Measurements from ENCODE around the gene EBP.
"Not testable (repeated sequence)": the region's sequence is repeated elsewhere in the genome, so short reads cannot be mapped to it uniquely, and the experiment has no call there.

The EBP gene

DNA sequence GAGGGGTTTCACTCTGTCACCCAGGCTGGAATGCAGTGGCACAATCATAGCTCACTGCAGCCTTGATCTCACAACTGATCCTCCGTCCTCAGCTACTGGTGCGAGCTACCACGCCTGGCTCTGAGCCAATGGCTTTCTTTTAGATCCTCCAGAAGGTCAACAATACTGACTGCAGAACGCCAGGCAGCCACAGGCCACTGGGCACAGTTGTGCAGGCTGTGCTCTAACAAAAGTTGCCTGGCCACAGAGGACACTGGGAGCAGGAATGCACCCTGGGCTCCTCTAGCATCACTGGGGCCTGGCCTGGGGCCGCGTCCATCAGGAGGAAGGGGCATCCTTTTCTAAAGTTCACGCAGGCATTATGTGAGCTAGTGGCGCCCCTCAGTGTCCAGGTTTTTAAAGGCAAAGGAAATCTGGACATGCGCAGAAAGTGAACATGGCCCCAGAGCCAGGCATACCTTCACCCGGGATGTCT is 27.7 kb upstream of the EBP start:
- peak; percentile 62 for DNase-seq (ENCODE audit: low read depth, low spot score)

DNA sequence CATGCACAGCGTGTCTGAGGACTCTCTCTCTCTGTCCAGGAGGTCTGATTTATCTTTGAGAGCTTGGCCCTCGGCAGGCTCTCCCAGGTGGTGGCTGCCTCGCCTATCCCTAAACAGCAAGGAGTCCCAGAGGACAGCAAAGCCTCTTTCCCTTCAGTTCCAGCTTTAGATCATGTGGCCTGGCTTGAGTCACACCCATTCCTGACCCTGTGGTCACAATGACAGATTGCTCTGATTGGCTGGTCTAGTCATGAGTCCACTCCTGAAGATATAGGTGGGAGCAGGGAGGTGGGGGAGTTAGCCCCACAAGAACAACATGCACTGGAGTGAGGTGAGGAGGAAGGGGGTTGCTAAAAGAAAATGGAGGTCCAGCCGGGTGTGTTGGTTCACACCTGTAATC is 24.9 kb upstream of the EBP start:
- DNase-seq (ENCODE audit: low read depth, low spot score) = no peak

DNA sequence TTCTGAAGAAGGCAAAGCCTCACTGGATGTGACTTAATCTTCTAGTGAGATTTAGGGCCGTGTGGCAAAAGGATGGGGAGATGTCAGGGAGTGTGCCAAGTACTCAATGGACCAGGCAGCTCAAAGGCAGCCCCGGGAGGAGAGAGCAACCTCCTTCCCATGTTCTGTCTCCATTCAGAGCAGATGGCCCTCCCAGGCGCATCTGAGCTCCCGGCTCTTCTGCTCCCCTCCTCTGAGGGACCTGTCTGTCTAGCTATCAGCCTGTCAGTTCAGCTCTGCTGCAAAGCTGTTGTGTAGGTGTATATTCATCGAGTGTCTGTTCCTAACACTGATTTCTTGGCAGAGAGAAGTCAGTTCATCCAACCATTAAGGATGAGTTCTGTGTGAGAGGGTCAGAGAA is 23.7 kb upstream of the EBP start:
- DNase-seq (ENCODE audit: low read depth, low spot score) = no peak

DNA sequence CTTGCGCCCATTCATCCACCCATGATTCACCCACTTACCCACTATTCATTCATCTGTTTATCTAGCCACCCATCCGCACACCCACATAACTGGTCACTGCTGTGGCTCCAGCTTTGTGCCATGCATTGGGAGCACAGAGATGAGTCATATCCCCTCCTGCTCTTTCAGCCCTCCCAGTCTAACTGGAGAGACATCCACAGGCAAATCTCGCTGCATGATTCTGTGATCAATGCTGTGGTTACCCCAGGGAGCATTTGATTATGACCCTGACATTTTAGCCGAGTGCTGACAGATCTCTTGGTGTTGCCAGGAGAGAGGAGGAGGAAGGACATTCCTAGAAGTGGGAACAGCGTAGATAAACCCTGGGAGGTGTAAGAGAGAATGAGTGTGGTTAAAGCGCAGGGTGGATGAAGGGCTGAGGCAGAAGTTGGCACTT is 23.2 kb upstream of the EBP start:
- DNase-seq (ENCODE audit: low read depth, low spot score) = peak; percentile 83

DNA sequence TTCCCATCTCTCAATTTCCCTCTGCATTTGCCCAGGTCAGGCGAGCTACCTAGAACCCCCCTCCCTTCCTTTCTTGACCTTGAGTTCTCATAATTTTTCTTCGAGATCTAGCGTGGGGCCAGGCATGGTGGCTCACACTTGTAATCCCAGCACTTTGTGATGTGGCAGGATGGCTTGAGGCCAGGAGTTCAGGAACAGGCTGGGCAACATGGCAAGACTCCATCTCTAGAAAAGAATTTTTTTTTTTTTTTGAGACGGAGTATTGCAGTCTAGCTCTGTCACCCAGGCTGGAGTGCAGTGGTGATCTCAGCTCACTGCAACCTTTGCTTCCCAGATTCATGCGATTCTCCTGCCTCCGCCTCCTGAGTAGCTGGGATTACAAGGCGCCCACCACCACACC is 17.3 kb upstream of the EBP start:
- DNase-seq (ENCODE audit: low read depth, low spot score) = no peak

DNA sequence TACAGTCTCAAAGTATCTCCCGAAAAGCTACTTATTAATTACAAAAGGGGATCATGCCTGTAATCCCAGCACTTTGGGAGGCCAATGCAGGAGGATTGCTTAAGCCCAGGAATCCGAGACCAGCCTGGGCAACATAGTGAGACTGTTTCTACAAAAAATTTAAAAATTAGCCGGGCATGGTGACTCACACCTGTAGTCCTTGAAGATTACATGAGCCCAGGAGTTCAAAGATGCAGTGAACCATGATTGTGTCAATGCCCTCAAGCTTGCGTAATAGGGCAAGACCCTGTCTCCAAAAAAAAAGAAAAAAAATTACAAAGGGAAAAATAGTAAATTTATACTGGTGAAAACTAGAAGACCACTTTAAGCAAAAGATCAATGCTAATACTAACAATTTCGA is 16.1 kb upstream of the EBP start:
- no peak for DNase-seq (ENCODE audit: low read depth, low spot score)

DNA sequence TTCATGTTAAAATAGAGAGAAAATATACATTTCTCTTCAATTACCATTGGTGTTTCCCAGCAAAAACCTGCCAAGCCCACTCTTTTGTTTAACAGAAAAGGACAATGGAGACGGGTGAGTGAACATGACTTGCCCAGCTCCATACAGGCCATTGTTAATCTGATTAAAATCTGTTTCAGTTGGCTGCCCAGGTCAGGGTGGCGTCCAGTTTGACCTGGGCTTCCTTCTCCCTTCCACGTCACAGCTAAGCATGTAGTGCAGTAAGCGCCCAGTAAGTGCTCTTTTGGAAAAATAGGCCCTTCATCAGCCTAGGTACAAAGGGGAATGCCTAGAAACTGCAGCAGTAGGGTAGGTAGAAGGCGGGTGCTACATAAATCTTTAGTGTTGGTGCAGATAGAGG is 14.4 kb upstream of the EBP start:
- DNase-seq (ENCODE audit: low read depth, low spot score) = no peak

DNA sequence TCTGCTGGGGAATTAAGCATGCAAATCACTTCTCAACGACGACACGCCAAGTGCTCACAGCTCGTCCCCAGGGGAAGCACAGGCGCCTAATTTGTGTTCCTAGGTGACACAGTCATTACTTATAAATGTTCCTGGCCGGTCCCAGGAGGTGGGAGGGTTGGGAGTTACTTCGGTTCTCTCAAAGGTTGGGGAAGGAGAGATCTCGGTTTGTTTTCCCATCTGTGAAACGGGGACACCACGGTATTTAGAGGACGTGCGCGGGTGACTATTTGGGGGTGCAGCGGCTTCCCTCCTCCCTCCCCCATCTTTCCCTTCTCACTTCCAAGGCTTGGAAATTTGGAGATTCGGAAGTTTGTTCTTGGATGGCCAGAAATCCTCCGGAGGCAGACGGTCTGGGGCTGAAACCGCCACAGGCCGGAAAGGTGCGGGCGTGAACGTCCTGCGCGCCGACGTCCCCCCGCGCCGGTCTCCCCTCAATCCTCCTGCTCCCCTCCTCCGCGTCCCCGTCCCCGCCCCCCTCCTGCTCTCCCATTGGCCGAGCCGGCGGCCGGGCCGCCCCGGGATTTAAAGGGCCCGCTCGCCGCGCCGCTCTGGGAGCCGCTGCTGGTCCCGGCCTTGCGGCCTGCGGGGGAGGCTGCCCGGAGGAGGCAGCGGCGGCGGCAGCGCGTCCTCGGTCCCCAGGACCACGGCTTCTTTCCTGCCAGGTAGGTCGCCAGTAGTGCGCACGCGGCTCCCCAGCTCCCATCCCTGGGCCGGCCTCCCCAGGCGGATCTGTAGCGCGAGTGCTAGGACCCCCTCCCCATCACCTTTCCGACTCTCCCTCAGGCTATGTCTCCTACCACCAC is 13.0 kb upstream of the EBP start, which contains the start of gene PORCN:
Gene PORCN (plus strand): TSS at position 593 of the 845 bp plus-strand sequence. CDS start 829 bp downstream, outside the sequence.
- peak; percentile 82 for DNase-seq (ENCODE audit: low read depth, low spot score)

DNA sequence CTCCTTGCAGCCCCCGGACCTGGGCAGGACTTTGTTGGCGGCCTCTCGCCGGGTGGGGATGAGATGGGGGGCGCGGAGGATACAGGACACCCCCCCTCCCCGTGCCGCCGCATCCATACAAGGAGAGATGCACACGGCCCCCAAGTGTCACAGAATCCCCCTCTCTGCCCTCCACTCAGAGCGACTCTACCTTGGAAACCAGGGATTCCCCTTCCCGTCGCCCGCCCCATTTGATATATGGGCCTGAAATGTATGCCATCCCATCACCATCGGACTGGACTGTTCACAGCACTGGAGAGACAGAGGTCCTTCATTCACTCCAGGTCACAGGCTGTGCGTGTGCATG is 12.4 kb upstream of the EBP start:
- no peak for DNase-seq (ENCODE audit: low read depth, low spot score)

DNA sequence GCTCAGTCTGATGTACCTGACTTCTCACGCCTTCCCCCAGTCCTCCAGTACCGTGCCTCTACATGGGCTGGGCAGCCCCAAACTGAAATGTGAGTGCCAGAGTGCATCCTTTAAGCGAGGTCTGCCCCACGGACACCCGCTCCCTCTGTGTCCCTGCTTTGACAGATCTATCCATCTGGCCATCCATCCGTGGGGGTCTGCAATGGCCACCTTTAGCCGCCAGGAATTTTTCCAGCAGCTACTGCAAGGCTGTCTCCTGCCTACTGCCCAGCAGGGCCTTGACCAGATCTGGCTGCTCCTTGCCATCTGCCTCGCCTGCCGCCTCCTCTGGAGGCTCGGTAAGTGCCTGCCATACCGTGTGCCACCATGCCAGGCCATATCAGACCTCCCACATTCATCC is 12.0 kb upstream of the EBP start:
- no peak for DNase-seq (ENCODE audit: low read depth, low spot score)

DNA sequence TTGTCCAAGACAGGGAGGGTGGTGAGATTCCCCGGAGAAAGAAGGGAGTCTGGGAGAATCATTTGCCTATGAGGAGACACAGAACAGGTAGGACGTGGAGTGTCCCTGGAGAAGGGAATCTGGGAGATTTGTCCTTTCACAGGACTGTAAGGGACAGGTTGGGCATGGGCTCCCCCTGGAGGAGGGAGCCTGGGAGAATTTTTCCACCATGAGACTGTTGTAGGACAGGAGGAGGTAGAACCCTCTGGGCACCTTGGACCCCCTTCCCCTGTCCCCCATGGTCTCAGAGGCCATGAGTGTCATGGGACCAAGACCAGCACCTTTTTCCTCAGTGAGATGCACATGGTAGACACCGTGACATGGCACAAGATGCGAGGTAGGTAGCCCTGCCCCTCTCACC is 10.0 kb upstream of the EBP start:
- no peak for DNase-seq (ENCODE audit: low read depth, low spot score)

DNA sequence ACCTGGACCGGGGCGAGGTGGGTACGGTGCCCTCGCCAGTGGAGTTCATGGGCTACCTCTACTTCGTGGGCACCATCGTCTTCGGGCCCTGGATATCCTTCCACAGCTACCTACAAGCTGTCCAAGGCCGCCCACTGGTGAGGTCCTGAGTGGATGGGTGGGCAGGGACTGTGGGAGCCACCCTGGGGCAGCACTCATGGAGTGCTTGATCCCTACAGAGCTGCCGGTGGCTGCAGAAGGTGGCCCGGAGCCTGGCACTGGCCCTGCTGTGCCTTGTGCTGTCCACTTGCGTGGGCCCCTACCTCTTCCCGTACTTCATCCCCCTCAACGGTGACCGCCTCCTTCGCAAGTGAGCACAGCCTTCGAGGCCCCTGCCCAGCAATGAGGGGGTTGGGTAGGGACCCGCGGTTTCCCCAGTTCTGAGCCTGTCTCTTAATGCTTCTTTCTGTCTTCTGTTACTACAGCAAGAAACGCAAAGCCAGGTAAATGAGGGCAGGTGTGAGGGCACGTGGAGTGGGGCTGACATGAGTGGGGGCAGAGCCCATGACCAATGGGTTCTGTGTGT is 9.2 kb upstream of the EBP start:
- no peak for DNase-seq (ENCODE audit: low read depth, low spot score)

DNA sequence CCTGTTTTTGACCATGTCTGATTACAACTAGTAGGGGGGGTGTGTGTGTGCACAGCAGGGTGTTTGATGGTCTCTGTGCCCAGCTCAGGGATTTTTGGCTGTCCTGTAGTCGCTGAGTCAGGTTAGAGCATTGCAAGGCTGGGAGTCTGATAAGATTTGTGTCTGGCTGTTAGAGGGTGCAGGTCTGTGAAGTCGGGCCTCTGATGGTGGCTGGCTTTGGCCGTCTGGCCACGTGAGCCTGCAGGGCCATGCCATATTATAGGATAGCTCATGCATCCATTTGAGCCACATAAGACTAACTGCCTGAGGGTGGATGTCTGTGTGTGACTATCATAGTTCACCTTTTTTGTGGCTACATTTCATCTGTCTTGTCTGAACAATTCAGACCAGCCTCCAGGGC is 7.9 kb upstream of the EBP start:
- no peak for DNase-seq (ENCODE audit: low read depth, low spot score)

DNA sequence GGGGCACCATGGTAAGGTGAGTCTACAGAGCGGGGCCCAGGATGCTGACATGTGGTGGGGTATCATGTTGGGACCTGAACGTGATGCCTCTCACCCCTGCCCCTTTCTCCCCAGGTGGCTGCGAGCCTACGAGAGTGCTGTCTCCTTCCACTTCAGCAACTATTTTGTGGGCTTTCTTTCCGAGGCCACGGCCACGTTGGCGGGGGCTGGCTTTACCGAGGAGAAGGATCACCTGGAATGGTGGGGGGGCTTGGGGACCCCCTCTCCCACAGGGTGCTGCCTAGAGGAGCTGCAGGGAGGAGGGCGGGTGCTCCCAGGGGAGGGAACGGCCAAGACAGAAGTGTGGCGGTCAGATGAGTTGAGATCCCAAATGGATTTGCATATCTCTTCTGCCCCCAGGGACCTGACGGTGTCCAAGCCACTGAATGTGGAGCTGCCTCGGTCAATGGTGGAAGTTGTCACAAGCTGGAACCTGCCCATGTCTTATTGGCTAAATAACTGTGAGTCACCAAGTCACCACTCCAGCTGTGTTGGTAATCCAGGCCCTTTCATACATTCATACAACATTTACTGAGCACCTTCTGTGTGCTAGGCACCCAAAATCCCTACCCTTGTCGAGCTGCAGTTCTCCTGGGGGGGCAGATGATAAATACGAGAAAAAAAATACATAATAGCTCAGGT is 7.3 kb upstream of the EBP start:
- no peak for DNase-seq (ENCODE audit: low read depth, low spot score)

DNA sequence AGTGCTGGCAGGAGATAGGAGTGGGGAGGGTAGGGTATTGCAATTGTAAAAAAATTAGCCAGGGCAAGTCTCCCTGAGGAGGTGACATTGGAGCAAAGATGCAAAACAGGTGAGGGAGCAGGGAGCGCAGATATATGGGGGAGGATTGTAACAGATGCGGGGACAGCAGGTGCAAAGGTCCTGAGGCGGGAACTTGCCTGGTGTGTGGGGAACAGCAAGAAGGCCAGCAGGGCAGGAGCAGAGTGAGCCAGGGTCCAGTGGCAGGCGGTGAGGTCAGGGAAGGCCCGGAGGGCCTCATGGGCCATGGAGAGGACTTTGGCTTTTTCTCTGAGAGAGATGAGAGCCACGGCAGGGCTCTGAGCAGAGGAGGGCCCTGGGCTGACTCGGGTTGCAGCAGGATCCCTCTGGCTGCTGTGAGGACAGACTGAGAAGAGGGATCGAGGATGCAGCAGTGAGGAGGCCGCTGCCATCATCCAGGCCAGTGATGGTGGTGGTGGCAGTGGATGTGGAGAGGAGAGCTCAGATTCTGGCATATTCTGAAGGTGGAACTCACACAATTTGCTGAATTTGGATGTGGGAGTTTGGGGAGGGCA is 6.6 kb upstream of the EBP start:
- DNase-seq (ENCODE audit: low read depth, low spot score) = no peak

DNA sequence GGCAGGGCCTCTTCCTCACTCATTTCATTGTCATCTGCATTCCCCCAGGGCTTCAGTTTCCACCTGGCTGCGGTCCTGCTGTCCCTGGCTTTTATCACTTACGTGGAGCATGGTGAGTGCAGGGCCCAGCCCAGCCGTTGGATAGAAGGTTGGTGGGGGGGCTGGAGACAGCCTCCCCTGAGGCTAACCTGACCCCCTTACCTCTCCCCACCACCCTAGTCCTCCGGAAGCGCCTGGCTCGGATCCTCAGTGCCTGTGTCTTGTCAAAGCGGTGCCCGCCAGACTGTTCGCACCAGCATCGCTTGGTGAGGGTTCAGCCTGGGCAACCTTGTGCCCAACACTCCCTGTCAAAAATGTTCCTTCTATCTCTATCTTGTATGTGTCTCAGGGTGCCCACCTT is 5.8 kb upstream of the EBP start:
- DNase-seq (ENCODE audit: low read depth, low spot score) = no peak

DNA sequence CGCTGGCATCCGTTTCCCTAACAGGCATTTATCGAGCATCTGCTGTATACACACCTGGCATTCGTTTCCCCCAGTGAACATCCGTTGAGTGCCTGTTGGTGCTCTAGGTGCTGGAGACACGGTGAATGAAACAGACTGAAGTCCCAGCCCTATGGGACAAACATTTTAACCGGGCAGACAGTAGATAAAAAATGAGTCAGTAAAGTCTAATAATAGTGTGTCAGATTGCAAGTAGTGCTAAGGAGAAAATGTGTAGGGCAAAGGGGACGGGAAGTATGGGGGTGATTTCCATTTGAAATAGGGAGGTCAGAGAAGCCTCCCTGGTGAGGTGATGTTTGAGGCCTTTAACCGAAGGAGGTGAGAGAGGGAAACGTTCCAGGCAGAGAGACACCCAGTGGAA is 5.3 kb upstream of the EBP start:
- DNase-seq (ENCODE audit: low read depth, low spot score) = no peak

DNA sequence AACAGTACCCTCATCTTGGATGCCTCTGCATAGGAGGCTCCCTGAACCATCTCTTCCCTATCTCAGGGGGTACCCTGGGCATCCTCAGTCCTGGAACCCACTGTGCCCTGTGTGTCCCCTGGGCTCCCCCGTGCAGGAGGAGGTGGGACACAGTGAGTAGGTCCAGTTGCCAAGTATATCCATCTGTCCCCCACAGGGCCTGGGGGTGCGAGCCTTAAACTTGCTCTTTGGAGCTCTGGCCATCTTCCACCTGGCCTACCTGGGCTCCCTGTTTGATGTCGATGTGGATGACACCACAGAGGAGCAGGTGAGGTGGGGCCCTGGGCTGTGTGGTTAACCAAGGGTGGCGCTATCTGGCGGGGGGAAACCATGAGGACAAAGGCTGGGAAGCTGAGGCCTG is 4.6 kb upstream of the EBP start:
- no peak for DNase-seq (ENCODE audit: low read depth, low spot score)

DNA sequence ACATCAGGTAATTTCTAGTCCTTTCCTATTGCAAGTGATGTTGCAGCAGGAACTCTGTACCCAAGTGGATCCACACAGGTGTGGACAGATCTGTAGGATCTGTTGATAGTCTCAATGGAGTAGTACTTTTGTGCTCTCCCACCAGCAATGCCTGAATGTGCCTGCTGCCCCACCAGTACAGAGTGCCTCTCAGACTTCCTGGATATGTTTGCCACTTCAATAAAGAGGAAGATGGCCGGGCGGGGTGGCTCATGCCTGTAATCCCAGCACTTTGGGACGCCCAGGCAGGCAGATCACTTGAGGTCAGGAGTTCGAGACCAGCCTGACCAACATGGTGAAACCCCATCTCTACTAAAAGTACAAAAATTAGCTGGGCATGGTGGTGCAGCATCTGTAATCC is 2.1 kb upstream of the EBP start:
- not testable (repeated sequence) for DNase-seq (ENCODE audit: low read depth, low spot score)

DNA sequence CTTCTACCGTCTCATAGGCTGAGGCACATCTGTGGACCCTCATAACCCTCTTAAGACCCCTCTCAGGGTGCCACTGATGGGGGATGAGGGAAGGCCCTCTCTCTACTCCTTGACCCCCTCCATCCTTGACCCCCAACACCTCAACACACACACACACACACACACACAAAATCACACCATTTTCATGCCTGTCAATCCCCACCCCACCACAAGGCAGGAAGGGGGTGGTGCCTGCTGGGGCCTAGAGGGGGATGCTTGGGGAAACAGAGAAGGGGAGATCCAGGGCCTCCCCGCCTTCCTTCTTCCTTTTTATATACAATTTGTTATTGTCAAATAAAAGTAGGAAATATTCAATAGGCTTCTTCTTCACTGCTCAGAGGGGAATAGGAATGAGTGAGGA is 1.2 kb upstream of the EBP start:
- no peak for DNase-seq (ENCODE audit: low read depth, low spot score)

DNA sequence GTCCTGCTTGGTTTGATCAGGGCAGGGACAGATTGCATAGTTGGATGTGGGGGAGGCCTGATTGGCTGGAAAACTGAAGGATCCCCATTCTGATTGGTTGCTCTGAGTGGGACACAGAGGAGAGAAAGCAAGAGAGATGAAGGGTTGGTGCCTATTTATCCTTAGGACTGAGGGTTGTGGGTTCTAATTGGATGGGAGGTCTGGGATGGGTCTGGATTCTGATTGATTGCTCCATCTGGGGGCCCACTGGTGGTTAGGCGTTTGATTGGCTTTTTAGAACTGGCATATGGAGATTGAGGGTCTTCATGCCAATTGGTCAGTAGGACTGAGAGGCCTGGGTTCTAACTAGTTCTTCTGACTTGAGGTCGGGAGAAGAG is 644 bp upstream of the EBP start:
- no peak for DNase-seq (ENCODE audit: low read depth, low spot score)

DNA sequence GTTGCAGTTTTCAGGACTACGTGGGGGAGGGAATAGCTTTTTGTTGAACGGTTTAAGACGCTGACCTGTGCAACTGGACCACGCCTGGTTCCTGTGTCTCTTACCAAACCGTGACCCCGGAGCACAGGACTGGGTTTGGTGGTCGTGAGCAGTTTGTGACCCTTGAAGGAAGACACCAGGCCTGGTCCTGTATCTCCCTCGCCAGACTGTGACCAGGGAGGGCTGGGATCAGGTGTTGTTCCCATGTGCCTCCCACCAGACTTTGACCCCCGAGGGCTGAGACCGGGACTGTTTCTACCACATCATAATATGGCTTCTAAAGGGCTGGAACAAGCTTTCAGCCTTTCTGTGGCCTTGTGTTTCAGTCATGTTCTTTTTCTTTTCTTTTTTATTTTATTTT is 683 bp downstream of the EBP start:
- no peak for DNase-seq (ENCODE audit: low read depth, low spot score)

DNA sequence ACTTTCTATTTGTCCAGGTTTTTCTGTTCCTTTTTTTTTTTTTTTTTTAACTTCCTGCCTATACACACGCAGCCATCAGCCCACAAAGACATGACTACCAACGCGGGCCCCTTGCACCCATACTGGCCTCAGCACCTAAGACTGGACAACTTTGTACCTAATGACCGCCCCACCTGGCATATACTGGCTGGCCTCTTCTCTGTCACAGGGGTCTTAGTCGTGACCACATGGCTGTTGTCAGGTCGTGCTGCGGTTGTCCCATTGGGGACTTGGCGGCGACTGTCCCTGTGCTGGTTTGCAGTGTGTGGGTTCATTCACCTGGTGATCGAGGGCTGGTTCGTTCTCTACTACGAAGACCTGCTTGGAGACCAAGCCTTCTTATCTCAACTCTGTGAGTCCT is 2.1 kb downstream of the EBP start:
- DNase-seq (ENCODE audit: low read depth, low spot score) = no peak

Data from astrocyte of the hippocampus (primary cell).